ENCODE data around the gene SEC11C.

DNA sequence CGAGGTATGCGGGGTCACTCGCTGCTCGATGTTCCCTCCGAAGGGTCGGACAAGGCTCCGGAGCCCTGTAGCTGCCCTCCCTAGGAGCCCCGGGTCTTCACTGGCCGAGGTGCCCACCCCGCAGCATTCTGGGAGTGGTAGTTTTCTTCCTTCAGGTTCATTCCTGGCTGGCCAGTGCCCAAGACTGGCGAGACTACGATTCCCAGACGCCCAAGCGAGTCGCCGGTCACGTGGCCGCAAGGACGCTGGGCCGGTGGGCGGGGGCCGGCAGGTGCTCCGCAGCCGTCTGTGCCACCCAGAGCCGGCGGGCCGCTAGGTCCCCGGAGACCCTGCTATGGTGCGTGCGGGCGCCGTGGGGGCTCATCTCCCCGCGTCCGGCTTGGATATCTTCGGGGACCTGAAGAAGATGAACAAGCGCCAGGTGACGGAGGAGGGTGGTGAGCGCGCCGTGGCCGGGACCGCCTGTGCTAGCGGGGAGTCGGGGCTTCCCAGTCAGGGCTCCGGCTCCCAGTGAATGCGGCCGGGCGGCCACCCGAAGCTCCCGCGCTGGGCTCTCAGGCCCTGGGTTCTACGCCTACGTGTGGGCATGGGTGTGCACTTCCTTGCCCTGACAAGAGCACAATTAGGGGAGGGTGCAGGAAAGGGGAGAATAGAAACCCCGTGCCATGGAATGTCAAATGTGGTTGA lies at the start of gene SEC11C:
- no peak for TF ChIP-seq GATA3 (IDR thresholded peaks at IDR 0.05; ENCODE audit: low read depth, low read length)
- no peak; the same call in 1 of the 2 replicates for TF ChIP-seq GATA2 (IDR thresholded peaks at IDR 0.05; ENCODE audit: low read depth, low read length)
